AG04450 (cell line): Measurements from ENCODE around the gene MT1HL1. TPM values are rescaled to one million over a fixed set of nuclear protein-coding genes. Genes with fewer than 3 reads are reported as not detected.

Experiments used
- CTCF ChIA-PET: fragments of 300-600, 350-600 bp; formaldehyde crosslinking; extraction: SDS; loops from one replicate; lab custom pipeline; 2022; ENCODE audit warnings: antibody characterized with exemption, inconsistent platforms; lab: Charles Lee
- POLR2A ChIA-PET: fragments of 350-600 bp; formaldehyde crosslinking; extraction: SDS; loops from one replicate; lab custom pipeline; 2021; ENCODE audit warnings: antibody characterized with exemption, inconsistent platforms; lab: Yijun Ruan, JAX
- DNase-seq: peaks from one replicate; pipeline ENCODE4 v3.0.0-alpha.2; 2011; ENCODE audit warnings: low read depth, low spot score
- H3K27ac ChIP-seq: one replicate; pipeline ENCODE4 v1.5.1; 2012; ENCODE audit warnings: low read depth, low read length, control low read depth
- H3K27me3 ChIP-seq: one replicate; pipeline ENCODE4 v1.6.0; 2012; ENCODE audit warnings: low read length; ENCODE audit not compliant: control insufficient read depth, insufficient read depth
- H3K4me3 ChIP-seq: 2 replicates; pipeline ENCODE4 v1.5.1; 2011; ENCODE audit warnings: mild to moderate bottlenecking, low read depth, low read length, control low read depth
- H3K9me3 ChIP-seq: 2 replicates; pipeline ENCODE4 v1.5.1; 2012; ENCODE audit warnings: low read length; ENCODE audit not compliant: control insufficient read depth, insufficient read depth
- polyA plus RNA-seq: library from polyadenylated mRNA; depleted of rRNA; stranded (reverse); fragments of >200 nt; gene quantifications from 2 replicates; pipeline ENCODE4 v1.2.3, GENCODE V29; 2011
- TF ChIP-seq, protein P1 (sequence below): IDR thresholded peaks from 2 replicates; pipeline ENCODE4 v1.5.1; 2011; ENCODE audit warnings: low read depth, low read length, control low read depth, inconsistent platforms

MT1HL1 gene
- polyA plus RNA-seq, 1 experiment = not detected

DNA sequence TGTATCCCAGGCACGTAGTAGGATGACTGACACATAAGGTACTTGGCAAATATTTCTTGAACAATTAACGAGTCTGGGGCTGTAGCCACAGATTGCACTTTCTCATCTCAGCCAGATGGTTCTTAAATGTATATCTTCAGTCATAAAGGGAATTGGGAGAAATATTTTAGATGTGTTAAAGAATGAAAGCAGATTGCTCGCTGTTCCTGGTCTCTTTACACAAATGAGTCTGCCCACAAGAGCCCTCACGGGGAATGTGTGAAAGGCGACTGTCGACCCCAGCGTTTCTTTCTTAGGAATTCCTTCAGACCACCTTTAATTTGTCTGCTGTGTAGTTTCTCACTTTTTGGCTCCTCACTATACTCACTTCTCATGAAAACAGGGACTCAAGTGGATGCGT lies 725 bp downstream of the MT1HL1 start:
- Histone ChIP-seq H3K27me3 (no peaks in the 10 kb centered on the region), H3K9me3 (peaks cover 25% of the 10 kb centered on the region), H3K4me3 (no peak overlapping the region), H3K27ac (no peak overlapping the region)
- CTCF ChIA-PET = no interaction called here
- TF ChIP-seq, protein P1, sequence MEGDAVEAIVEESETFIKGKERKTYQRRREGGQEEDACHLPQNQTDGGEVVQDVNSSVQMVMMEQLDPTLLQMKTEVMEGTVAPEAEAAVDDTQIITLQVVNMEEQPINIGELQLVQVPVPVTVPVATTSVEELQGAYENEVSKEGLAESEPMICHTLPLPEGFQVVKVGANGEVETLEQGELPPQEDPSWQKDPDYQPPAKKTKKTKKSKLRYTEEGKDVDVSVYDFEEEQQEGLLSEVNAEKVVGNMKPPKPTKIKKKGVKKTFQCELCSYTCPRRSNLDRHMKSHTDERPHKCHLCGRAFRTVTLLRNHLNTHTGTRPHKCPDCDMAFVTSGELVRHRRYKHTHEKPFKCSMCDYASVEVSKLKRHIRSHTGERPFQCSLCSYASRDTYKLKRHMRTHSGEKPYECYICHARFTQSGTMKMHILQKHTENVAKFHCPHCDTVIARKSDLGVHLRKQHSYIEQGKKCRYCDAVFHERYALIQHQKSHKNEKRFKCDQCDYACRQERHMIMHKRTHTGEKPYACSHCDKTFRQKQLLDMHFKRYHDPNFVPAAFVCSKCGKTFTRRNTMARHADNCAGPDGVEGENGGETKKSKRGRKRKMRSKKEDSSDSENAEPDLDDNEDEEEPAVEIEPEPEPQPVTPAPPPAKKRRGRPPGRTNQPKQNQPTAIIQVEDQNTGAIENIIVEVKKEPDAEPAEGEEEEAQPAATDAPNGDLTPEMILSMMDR = no peak
- no peak for DNase-seq
- POLR2A ChIA-PET = no interaction called here

DNA sequence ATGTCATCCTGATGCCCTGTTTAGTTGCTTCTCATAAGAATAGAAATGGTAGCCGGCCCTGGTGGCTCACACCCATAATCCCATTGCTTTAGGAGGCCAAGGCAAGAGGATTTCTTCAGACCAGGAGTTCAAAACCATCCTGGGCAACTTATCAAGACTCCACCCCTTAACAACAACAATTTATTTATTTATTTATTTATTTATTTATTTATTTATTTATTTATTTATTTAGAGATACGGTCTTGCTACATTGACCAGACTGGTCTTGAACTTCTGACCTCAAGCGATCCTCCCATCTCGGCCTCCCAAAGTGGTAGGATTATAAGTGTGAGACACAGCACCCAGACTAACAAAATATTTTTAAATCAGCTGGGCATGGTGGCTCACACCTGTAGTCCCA lies 4.0 kb downstream of the MT1HL1 start:
- CTCF ChIA-PET = no interaction called here
- no peak for DNase-seq
- Histone ChIP-seq H3K9me3 (peaks cover 32% of the 10 kb centered on the region), H3K27me3 (no peaks in the 10 kb centered on the region), H3K27ac (no peak overlapping the region), H3K4me3 (no peak overlapping the region)
- POLR2A ChIA-PET = no interaction called here
- TF ChIP-seq, protein P1 = no peak

DNA sequence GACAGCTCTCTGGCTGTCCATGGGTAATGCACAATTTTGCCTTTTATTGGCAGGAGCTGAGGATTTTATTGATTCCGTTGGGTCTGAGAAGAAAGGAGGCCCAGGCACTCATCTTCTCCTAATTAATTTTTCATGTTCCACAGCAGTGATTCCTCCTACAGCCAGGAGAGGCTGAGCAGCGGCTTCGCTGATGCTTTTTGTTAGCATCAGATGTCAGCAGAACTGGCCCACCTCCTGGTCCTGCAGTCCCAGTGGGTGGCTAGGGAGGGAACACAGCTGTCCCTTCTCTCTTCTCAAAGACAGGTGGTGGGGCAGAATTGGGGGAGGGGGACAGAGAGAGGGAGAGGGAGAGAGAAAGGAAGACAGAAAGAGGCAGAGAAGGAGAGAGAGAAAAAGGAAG lies 5.7 kb downstream of the MT1HL1 start:
- ChIA-PET POLR2A (no interaction called here), CTCF (no interaction called here)
- TF ChIP-seq, protein P1 = no peak
- Histone ChIP-seq H3K9me3 (peaks cover 32% of the 10 kb centered on the region), H3K27me3 (no peaks in the 10 kb centered on the region), H3K4me3 (no peak overlapping the region), H3K27ac (no peak overlapping the region)
- DNase-seq = no peak

DNA sequence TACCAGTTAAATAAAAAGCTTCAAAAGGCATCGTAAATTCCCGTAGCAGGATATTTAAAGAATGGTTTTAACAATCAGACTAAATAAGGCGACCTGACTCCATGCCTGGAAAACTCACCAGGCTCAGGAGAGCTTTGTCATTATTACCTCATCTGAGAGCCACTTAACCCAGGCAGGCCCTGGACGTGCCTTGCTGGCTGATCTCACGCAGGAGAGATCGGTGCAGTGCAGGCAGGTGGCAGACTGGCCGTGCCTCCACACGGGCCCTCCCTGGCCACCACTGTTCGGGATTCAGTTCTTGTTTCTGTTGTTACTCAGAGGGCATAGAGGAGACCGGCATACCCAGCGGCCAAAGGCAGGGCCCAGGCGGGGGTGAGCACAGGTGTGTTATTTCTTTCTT lies 6.4 kb downstream of the MT1HL1 start:
- TF ChIP-seq, protein P1 = no peak
- no peak overlapping the region for H3K27ac ChIP-seq
- no peak for DNase-seq
- H3K9me3 ChIP-seq = peaks cover 30% of the 10 kb centered on the region
- ChIA-PET POLR2A (no interaction called here), CTCF (no interaction called here)
- no peaks in the 10 kb centered on the region for H3K27me3 ChIP-seq
- no peak overlapping the region for H3K4me3 ChIP-seq

DNA sequence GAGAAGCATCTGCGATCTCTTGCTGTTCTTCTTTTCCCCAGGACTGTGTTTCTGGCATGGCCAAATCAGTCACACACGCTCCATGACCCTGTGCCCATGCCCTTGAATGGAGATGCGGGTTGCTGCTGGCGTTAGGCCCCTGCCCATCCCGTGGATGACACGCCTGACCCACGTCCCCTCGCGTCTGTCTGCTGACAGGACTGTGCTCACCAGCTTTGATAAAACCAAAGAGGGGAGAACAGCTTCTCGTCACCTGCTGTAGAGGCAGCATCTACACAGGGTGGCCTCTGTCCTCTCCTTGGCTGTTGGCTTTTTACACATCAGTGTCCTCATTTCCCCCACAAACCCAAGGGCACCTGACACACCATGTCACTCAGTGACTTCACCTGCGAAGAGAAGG lies 6.9 kb downstream of the MT1HL1 start:
- H3K27ac ChIP-seq = no peak overlapping the region
- ChIA-PET CTCF (no interaction called here), POLR2A (no interaction called here)
- no peak for DNase-seq
- H3K9me3 ChIP-seq = peaks cover 32% of the 10 kb centered on the region
- no peak overlapping the region for H3K4me3 ChIP-seq
- TF ChIP-seq, protein P1 = no peak
- no peaks in the 10 kb centered on the region for H3K27me3 ChIP-seq
